HEK293 (cell line): Measurements from ENCODE around the gene UBE2J2.

Experiments
- CTCF ChIA-PET: fragments of 350-600 bp; formaldehyde crosslinking; extraction: SDS; loops from one replicate; lab custom pipeline; 2021; ENCODE audit warnings: antibody characterized with exemption; lab: Yijun Ruan, JAX
- POLR2A ChIA-PET: fragments of 300-600 bp; formaldehyde crosslinking; extraction: SDS; loops from one replicate; lab custom pipeline; 2020; ENCODE audit warnings: antibody characterized with exemption, inconsistent platforms; lab: Yijun Ruan, JAX
- H3K27ac ChIP-seq: fragments of 200-500 bp; sonication (Bioruptor generic); 2 replicates; pipeline ENCODE4 v1.5.1; 2014; ENCODE audit warnings: low read depth, low read length, control low read depth, inconsistent platforms; ENCODE audit errors: extremely low read depth
- H3K36me3 ChIP-seq, 2 experiments: fragments of 200-500 bp in 1 of 2; sonication (Bioruptor generic) in 1 of 2; 1 replicate in 1 of 2; 2 replicates in 1 of 2; pipeline ENCODE4 v1.5.1; 2014 to 2017; ENCODE audit warnings: inconsistent platforms in 2 of 2, low read length in 2 of 2; ENCODE audit not compliant: control insufficient read depth in 2 of 2, insufficient read depth in 1 of 2
- H3K4me1 ChIP-seq: fragments of 200-500 bp; sonication (Bioruptor generic); 2 replicates; pipeline ENCODE4 v1.5.1; 2014; ENCODE audit warnings: mild to moderate bottlenecking, low read length, inconsistent platforms; ENCODE audit not compliant: control insufficient read depth, insufficient read depth
- H3K4me3 ChIP-seq: 2 replicates; pipeline ENCODE4 v1.5.1; 2011; ENCODE audit warnings: low read depth, mild to moderate bottlenecking, control low read depth, low read length, moderate library complexity
- H3K9me3 ChIP-seq: fragments of 200-500 bp; sonication (Bioruptor generic); 2 replicates; pipeline ENCODE4 v1.5.1; 2014; ENCODE audit warnings: low read depth, low read length, inconsistent platforms; ENCODE audit not compliant: control insufficient read depth, insufficient read depth
- GLIS1 ChIP-seq: fragments of 450-650 bp; formaldehyde crosslinking; IDR thresholded peaks from 2 replicates; pipeline ENCODE4 v1.5.1; 2016; ENCODE audit warnings: missing biosample characterization, missing genetic modification characterization
- GLIS2 ChIP-seq: fragments of 450-650 bp; formaldehyde crosslinking; IDR thresholded peaks from 2 replicates; pipeline ENCODE4 v1.5.1; 2016; ENCODE audit warnings: missing biosample characterization, missing genetic modification characterization
- HOXC10 ChIP-seq: sonication (generic); formaldehyde crosslinking; IDR thresholded peaks from 2 replicates; pipeline ENCODE4 v1.8.1; 2023; ENCODE audit warnings: mild to moderate bottlenecking, missing genetic modification reagents
- KLF1 ChIP-seq: fragments of 450-650 bp; formaldehyde crosslinking; IDR thresholded peaks from 2 replicates; pipeline ENCODE4 v1.5.1; 2016; ENCODE audit warnings: missing biosample characterization, missing genetic modification characterization
- KLF7 ChIP-seq: fragments of 450-650 bp; formaldehyde crosslinking; IDR thresholded peaks from 2 replicates; pipeline ENCODE4 v1.5.1; 2016; ENCODE audit warnings: missing biosample characterization, missing genetic modification characterization, borderline replicate concordance
- MZF1 ChIP-seq: fragments of 450-650 bp; formaldehyde crosslinking; IDR thresholded peaks from 2 replicates; pipeline ENCODE4 v1.5.1; 2017; ENCODE audit warnings: missing biosample characterization, missing genetic modification characterization, borderline replicate concordance
- OSR2 ChIP-seq: fragments of 450-650 bp; formaldehyde crosslinking; IDR thresholded peaks from 2 replicates; pipeline ENCODE4 v1.5.1; 2016; ENCODE audit warnings: missing biosample characterization, missing genetic modification characterization
- PRDM1 ChIP-seq: fragments of 450-650 bp; formaldehyde crosslinking; IDR thresholded peaks from 2 replicates; pipeline ENCODE4; 2016; ENCODE audit warnings: missing biosample characterization, missing genetic modification characterization
- PRDM10 ChIP-seq: fragments of 450-650 bp; formaldehyde crosslinking; IDR thresholded peaks from 2 replicates; pipeline ENCODE4 v1.5.1; 2016; ENCODE audit warnings: missing biosample characterization, missing genetic modification characterization
- SALL2 ChIP-seq: fragments of 450-650 bp; formaldehyde crosslinking; IDR thresholded peaks from 2 replicates; pipeline ENCODE4 v1.5.0; 2017; ENCODE audit warnings: missing biosample characterization, mild to moderate bottlenecking, missing genetic modification characterization, borderline replicate concordance
- SCRT2 ChIP-seq: fragments of 450-650 bp; formaldehyde crosslinking; IDR thresholded peaks from 2 replicates; pipeline ENCODE4 v1.5.1; 2016; ENCODE audit warnings: missing biosample characterization, missing genetic modification characterization
- TCF7L2 ChIP-seq: IDR thresholded peaks from 2 replicates; pipeline ENCODE4 v1.6.1; 2011; ENCODE audit warnings: low read depth, mild to moderate bottlenecking, inconsistent platforms, low read length, moderate library complexity, borderline replicate concordance
- ZBTB1 ChIP-seq: fragments of 450-650 bp; formaldehyde crosslinking; IDR thresholded peaks from 2 replicates; pipeline ENCODE4 v1.5.1; 2016; ENCODE audit warnings: missing biosample characterization, missing genetic modification characterization
- ZBTB6 ChIP-seq: fragments of 450-650 bp; formaldehyde crosslinking; IDR thresholded peaks from 2 replicates; pipeline ENCODE4 v1.5.1; 2017; ENCODE audit warnings: missing biosample characterization, missing genetic modification characterization
- ZFHX2 ChIP-seq: fragments of 450-650 bp; formaldehyde crosslinking; conservative IDR thresholded peaks from 2 replicates; pipeline ENCODE4 v1.5.1; 2016; ENCODE audit warnings: missing biosample characterization, missing genetic modification characterization
- ZFP37 ChIP-seq: fragments of 450-650 bp; formaldehyde crosslinking; IDR thresholded peaks from 2 replicates; pipeline ENCODE4 v1.5.1; 2016; ENCODE audit warnings: missing biosample characterization, missing genetic modification characterization
- ZIC2 ChIP-seq: fragments of 450-650 bp; formaldehyde crosslinking; IDR thresholded peaks from 2 replicates; pipeline ENCODE4 v1.5.1; 2016; ENCODE audit warnings: missing biosample characterization, missing genetic modification characterization
- ZNF140 ChIP-seq: fragments of 450-650 bp; formaldehyde crosslinking; IDR thresholded peaks from 2 replicates; pipeline ENCODE4 v1.5.1; 2016; ENCODE audit warnings: missing biosample characterization, missing genetic modification characterization
- ZNF202 ChIP-seq: fragments of 450-650 bp; formaldehyde crosslinking; IDR thresholded peaks from 2 replicates; pipeline ENCODE4 v1.5.1; 2016; ENCODE audit warnings: missing biosample characterization, missing genetic modification characterization, borderline replicate concordance
- ZNF248 ChIP-seq: fragments of 450-650 bp; formaldehyde crosslinking; IDR thresholded peaks from 2 replicates; pipeline ENCODE4 v1.5.1; 2017; ENCODE audit warnings: missing biosample characterization, missing genetic modification characterization
- ZNF311 ChIP-seq: fragments of 450-650 bp; formaldehyde crosslinking; IDR thresholded peaks from 2 replicates; pipeline ENCODE4 v1.5.1; 2017; ENCODE audit warnings: missing biosample characterization, missing genetic modification characterization, borderline replicate concordance
- ZNF37A ChIP-seq: fragments of 450-650 bp; IDR thresholded peaks from 2 replicates; pipeline ENCODE4 v1.5.1; 2018; ENCODE audit warnings: missing biosample characterization, missing genetic modification characterization
- ZNF423 ChIP-seq: fragments of 450-650 bp; formaldehyde crosslinking; IDR thresholded peaks from 2 replicates; pipeline ENCODE4 v1.5.1; 2016; ENCODE audit warnings: missing biosample characterization, missing genetic modification characterization
- ZNF544 ChIP-seq: fragments of 450-650 bp; formaldehyde crosslinking; IDR thresholded peaks from 2 replicates; pipeline ENCODE4 v1.5.0; 2017; ENCODE audit warnings: missing biosample characterization, missing genetic modification characterization
- ZNF626 ChIP-seq: fragments of 450-650 bp; sonication (Bioruptor Pico); formaldehyde crosslinking; IDR thresholded peaks from 2 replicates; pipeline ENCODE4 v1.5.1; 2018; ENCODE audit warnings: missing biosample characterization, missing genetic modification characterization, inconsistent platforms
- ZNF658 ChIP-seq: fragments of 450-650 bp; formaldehyde crosslinking; IDR thresholded peaks from 2 replicates; pipeline ENCODE4; 2016; ENCODE audit warnings: missing biosample characterization, missing genetic modification characterization
- ZNF76 ChIP-seq: fragments of 450-650 bp; formaldehyde crosslinking; IDR thresholded peaks from 2 replicates; pipeline ENCODE4; 2016; ENCODE audit warnings: low read depth, missing biosample characterization, missing genetic modification characterization, borderline replicate concordance
- ZSCAN16 ChIP-seq: fragments of 450-650 bp; formaldehyde crosslinking; IDR thresholded peaks from 2 replicates; pipeline ENCODE4 v1.5.1; 2016; ENCODE audit warnings: missing biosample characterization, missing genetic modification characterization
- ZSCAN23 ChIP-seq: fragments of 450-650 bp; formaldehyde crosslinking; IDR thresholded peaks from 2 replicates; pipeline ENCODE4 v1.5.1; 2016; ENCODE audit warnings: missing biosample characterization, missing genetic modification characterization
- TF ChIP-seq, protein P1 (sequence below): fragments of 450-650 bp; formaldehyde crosslinking; IDR thresholded peaks from 2 replicates; pipeline ENCODE4 v1.5.1; 2016; ENCODE audit warnings: missing biosample characterization, missing genetic modification characterization
- TF ChIP-seq, protein P2 (sequence below): fragments of 450-650 bp; formaldehyde crosslinking; IDR thresholded peaks from 2 replicates; pipeline ENCODE4 v1.5.1; 2016; ENCODE audit warnings: missing biosample characterization, missing genetic modification characterization

The UBE2J2 gene

GRCh38 chr1:1291023-1291528, 17.4 kb upstream of the UBE2J2 start (continued):
- TF ChIP-seq GLIS2 (tag by site-specific recombination) (peak; percentile 36; the same call in 1 of the 2 replicates), ZFP37 (tag by site-specific recombination) (no peak), KLF7 (tag by site-specific recombination) (peak; percentile 85), GLIS1 (tag by site-specific recombination) (peak; percentile 60), OSR2 (tag by site-specific recombination) (peak; percentile 86), ZNF626 (tag by site-specific recombination) (no peak), ZBTB6 (tag by site-specific recombination) (peak; percentile 93), ZNF658 (tag by site-specific recombination) (no peak), SCRT2 (tag by site-specific recombination) (no peak), ZNF423 (peak; percentile 18; the same call in 1 of the 2 replicates), KLF1 (tag by site-specific recombination) (peak; percentile 86), ZFHX2 (tag by site-specific recombination) (peak; percentile 48; the same call in 1 of the 2 replicates), ZSCAN23 (tag by site-specific recombination) (no peak), ZIC2 (peak; percentile 89), ZNF37A (tag by site-specific recombination) (no peak), PRDM10 (tag by site-specific recombination) (no peak), SALL2 (no peak)
- TF ChIP-seq, protein P1, sequence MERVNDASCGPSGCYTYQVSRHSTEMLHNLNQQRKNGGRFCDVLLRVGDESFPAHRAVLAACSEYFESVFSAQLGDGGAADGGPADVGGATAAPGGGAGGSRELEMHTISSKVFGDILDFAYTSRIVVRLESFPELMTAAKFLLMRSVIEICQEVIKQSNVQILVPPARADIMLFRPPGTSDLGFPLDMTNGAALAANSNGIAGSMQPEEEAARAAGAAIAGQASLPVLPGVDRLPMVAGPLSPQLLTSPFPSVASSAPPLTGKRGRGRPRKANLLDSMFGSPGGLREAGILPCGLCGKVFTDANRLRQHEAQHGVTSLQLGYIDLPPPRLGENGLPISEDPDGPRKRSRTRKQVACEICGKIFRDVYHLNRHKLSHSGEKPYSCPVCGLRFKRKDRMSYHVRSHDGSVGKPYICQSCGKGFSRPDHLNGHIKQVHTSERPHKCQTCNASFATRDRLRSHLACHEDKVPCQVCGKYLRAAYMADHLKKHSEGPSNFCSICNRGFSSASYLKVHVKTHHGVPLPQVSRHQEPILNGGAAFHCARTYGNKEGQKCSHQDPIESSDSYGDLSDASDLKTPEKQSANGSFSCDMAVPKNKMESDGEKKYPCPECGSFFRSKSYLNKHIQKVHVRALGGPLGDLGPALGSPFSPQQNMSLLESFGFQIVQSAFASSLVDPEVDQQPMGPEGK = peak; percentile 51; the same call in 1 of the 2 replicates
- TF ChIP-seq, protein P2, sequence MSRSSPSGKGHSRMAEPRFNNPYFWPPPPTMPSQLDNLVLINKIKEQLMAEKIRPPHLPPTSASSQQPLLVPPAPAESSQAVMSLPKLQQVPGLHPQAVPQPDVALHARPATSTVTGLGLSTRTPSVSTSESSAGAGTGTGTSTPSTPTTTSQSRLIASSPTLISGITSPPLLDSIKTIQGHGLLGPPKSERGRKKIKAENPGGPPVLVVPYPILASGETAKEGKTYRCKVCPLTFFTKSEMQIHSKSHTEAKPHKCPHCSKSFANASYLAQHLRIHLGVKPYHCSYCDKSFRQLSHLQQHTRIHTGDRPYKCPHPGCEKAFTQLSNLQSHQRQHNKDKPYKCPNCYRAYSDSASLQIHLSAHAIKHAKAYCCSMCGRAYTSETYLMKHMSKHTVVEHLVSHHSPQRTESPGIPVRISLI (tag by site-specific recombination) = no peak
- TF ChIP-seq, all 188 proteins: peak for 13

DNA sequence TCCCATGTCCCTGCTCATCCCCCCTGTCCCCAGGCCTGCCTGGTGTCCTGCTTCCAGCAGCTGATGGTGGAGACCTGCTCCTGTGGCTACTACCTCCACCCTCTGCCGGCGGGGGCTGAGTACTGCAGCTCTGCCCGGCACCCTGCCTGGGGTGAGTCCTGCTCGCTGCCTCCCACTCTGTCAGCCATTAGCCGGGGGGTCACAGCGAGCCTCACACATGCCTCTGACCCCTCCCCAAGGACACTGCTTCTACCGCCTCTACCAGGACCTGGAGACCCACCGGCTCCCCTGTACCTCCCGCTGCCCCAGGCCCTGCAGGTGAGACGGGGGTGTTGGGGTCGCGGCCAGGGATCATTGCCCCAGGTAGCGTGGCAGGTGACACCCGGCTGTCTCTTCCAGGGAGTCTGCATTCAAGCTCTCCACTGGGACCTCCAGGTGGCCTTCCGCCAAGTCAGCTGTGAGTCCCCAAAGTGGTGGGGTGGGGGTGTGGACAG, 16.6 kb upstream of the UBE2J2 start:
- ChIA-PET CTCF (interaction anchor here (0.5 to 4.3 kb wide), 11 partner anchors 9 to 306 kb away, joined by 3 to 76 read pairs (median 4); no protein-coding TSS in a partner anchor), POLR2A (interaction anchor here (0.8 to 2.8 kb wide), 5 partner anchors 11 to 226 kb away, joined by 3 to 12 read pairs (median 4); partner anchors contain the start of gene UBE2J2)
- no peak overlapping the region for H3K4me3 ChIP-seq
- no peak overlapping the region for H3K27ac ChIP-seq
- peaks cover 0 to 20% of the 10 kb centered on the region in 2 experiments; a peak in 1 of 3 replicates for H3K36me3 ChIP-seq
- H3K9me3 ChIP-seq = no peaks in the 10 kb centered on the region
- H3K4me1 ChIP-seq = no peaks in the 10 kb centered on the region
- TF ChIP-seq ZNF311 (tag by site-specific recombination) (no peak), PRDM1 (tag by site-specific recombination) (no peak), HOXC10 (CRISPR knock-in tag) (no peak), ZBTB1 (tag by site-specific recombination) (no peak; the same call in 1 of the 2 replicates), ZSCAN16 (tag by site-specific recombination) (no peak), GLIS1 (tag by site-specific recombination) (peak; percentile 41), ZNF76 (tag by site-specific recombination) (no peak), ZNF544 (tag by site-specific recombination) (no peak), TCF7L2 (no peak), ZNF140 (tag by site-specific recombination) (no peak), ZNF248 (tag by site-specific recombination) (no peak), SALL2 (no peak), MZF1 (tag by site-specific recombination) (no peak), ZNF423 (no peak), ZNF202 (no peak)
